GM18517 (cell line): ENCODE data around the gene C2orf72.

ENCODE experiments used
- ATAC-seq: cut with Tn5 transposase; IDR thresholded peaks from one replicate; pipeline ENCODE4 v1.9.1; 2021; ENCODE audit warnings: mild to moderate bottlenecking, moderate library complexity; ENCODE audit not compliant: unreplicated experiment

The C2orf72 gene

DNA sequence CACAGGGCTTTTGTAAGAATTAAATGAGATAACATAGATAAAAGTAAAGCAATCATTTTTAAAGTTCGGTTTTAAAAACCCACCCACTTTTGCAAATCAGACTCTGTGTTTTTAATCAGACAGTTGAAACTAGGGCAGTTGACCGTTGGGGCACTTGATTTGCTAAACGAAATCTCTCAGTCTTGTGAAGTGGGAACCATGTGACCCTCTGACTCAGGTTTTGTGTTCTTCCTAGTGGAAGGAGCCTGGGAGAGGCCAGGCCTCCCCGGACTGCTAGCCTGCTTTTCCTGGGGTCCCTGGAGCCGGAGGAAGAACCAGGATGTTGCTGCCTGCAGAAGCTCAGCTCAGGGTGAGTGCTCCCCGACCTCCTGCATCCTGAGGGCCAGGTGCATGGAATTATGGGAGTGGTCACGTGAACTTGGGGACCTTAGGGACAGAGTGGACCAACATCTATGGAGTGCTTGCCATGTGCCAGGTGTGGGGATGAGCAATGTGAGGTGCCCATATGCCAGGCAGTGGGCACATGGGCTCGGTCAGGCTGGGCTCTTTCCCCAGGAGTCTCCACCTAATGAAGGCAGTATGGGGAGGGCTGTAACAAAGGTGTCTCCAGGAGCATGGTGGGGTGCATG is 3.9 kb downstream of the C2orf72 start:
- no peak for ATAC-seq

GRCh38 chr2:231043796-231044195 is 6.5 kb downstream of the C2orf72 start:
- no peak for ATAC-seq

DNA sequence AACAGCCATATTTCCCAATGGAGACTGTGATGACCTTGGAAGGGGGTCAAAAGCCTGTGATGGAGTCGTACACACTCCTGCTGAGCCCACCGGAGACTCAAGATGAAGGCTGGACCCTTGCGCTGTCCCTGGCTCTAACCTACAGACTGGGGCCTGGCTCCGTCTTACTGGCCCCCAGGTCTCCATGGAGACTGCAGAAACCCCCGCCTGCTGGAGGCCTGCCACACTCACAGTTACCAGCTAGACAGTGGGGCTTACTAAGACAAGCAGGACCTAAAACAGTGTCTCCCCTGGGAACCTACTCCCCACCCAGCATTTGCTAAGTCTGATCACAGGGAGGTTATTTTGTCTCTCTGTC is 9.6 kb downstream of the C2orf72 start:
- ATAC-seq: no peak

GRCh38 chr2:231047274-231047922 is 10.1 kb downstream of the C2orf72 start:
- no peak for ATAC-seq

DNA sequence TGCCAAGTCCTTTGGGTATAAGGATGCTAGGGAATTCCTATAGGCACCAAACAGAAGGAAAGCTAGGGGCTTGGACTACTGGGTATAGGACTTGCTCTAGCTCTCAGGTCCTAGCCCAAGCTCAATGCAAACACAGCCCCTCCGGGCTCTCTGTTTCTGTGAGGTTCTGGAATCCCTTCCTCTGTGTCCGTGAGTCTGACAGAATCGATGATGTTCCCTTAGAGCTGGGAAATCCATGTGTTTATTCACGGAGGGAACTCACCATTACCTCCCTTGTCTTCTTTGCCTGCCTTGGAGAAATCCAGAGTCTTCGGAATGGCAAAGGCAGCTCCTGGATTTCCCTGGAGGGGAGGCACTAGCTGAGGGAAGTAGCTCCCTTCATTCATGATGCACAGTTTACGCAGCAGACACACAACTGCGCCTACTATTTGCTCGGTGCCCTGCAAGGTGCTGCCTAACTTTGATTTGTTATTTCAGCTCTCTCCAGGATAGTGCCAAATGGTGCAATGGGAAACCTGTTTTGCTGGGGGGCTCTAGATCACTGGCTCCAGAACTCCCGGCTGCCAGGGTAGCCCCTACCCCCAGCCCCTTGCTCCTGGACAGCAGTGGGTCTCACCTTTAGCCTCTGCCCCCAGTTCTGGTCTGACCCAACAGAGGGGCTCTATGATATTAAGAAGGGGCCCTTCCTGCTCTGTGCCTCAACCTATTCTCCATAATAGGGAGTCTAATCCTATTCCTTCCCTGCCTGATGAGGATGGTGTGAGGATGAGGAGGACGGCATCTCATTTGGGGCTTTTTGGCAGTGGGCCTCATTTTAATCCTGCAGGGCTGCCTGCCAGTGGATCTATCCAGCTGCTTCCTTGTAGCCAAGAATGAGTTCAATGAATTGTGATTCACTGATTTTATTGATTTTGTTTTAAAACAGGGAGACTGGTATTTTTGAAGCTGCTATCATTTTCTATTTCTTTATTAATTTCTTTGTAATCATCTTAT is 10.9 kb downstream of the C2orf72 start:
- ATAC-seq: no peak

GRCh38 chr2:231049286-231050017 is 12.1 kb downstream of the C2orf72 start:
- no peak for ATAC-seq

GRCh38 chr2:231050018-231050901 is 12.9 kb downstream of the C2orf72 start:
- no peak for ATAC-seq

GRCh38 chr2:231051116-231051515 is 13.8 kb downstream of the C2orf72 start:
- no peak for ATAC-seq

DNA sequence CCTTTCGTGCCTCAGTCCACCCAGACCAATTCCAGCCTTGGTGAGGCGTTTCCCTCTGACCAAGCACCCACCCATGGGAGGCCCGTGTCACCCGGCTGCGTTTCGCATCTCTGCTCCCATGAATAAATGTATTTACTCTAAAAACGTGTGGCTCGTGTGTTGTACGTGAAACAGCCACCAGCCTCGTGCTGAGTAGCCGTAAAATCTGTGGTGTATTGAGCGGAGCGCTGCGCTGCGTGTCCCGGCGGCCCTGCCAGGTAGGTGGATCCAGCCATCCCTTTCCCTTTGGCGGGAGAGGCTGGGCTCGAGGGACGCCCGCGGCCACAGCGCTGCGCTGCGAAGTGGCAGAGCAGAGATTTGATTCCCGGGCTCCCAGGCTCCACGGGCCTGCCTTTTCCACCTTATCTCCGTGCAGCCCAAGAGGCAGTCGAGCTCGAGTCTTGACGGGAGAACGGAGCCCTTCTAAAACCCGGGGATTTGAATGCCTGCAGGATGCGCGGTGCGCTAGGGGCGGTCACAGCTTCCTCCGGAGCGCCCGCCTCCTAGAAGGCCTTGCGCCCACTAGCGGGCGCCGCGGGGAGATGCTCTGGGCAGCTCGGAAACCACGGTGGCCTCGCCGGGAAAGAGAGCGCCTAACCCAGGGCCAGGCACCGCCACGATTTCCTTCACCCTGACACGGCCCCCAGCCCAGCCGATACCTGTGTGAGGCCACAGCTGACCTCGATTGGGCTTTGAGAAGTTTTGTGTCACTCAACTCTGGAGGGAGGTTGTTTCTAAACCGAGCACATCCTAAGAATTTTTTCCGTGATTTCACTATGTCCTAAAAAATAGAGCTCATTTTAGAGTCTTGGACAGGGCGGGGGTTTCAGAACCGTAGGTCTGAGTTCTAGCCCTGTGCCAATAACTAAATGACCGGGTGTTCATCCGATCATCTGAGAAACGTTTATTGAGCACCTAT is 15.4 kb downstream of the C2orf72 start:
- ATAC-seq: peak; percentile 41

- ATAC-seq: no peak
These were observed 16.5 kb downstream of the C2orf72 start for GRCh38 chr2:231053846-231054245.

DNA sequence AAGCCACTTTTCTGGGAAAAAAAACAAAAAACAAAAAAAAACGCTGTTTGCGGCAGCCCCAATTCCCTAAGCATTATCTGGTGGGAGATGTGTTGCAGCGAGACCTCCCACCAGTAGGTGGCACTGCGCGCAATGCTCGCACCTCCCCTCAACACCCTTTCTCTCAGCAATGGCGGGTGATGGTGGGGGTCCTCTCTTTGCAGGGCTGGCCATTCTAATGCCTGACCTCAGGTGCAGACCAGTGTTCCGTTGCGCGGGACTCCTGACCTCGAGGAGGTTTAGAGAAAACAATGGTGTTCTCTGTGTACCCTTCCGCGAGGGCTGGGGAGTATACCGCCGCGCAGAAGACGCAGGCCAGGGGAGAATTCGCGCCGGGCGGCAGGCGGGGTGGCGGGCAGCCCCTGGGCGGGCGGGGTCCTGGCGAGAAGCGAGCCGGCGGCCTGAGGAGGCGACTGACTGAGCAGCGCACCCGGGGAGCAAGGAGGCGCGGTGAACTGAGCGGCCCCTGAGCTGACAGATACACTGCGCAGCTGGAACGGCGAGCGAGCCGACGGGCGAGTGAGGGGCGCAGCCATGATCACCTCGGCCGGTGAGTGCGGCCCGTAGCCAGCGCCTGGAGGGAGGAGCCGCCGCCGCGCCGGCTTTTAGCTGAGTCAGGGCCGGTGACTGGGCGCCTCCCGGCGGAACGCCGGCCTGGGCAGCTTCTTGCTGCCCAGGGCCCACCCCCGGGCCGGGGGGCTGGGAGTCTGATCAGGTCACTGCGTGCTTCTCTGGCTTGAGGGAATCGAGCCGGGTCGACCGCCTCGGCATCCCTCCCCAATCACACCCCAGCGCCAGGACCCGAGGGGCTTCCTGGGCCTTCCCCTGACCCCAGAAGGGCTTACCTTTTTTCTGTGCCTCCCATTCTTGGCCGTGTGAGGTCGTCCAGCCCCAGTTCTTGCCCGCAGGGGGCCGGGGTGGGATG is 19.4 kb downstream of the C2orf72 start, which contains the start of gene PSMD1:
TSS of gene PSMD1 (plus strand) at position 415 of the 964 bp plus-strand sequence. CDS start at position 574, 159 bp downstream.
- peak; percentile 74 for ATAC-seq

- no peak for ATAC-seq
These were observed 20.3 kb downstream of the C2orf72 start for GRCh38 chr2:231057590-231057989.

DNA sequence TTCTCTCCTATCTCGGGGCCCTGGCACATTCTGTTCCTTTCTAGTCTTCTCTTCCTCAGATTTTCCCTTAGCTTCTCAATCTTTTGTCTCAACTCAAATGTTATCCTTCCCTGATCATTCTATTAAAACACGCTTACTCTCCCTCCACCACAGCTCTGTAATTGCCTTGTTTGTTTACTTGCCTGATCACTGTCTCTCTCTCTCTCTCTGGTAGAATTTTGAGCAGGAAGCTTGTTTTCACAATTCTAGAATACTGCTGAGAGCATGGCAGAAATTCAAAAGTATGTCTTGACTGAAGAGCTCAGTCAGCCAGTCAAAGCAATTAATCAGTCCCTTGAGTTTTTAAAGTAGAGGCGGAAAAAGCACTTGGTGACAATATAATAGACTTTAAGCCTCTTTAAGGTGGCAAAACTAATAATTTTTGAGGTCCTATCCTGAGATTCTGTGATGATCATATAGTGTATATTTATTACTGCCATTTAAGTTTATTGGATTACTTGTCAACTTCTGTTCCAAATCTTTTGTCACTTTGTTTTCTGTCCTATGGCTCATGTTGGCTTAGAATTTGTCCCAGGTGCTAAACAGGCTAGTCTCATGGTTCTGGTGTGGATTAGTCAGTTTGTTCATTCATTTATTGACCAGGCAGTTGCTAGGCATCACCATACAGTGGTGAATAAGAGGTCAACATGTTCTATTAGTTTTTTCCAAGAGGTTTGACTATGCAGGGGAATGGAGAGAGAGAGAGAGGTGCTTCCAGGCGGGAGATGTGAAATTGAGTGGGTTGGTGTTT is 21.6 kb downstream of the C2orf72 start:
- ATAC-seq: no peak

DNA sequence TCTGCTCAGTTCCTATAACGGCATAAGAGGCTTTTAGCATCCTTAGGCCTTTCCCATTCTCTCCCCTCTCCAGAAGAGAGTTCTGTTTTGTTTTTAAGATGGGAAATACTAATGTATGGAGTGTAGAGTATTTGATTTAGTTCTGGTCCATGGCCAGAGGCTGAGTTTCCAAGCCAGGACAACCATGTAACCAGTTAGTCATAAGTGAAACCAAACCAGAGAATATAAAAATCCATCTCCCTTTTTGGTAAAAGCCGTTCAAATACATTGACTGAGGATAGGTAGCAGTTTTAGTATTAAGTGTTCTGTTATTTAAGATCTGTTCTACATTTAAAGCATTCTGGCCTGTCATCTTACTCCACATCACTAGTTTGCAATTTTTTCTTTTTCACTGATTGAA is 22.4 kb downstream of the C2orf72 start:
- ATAC-seq: no peak

DNA sequence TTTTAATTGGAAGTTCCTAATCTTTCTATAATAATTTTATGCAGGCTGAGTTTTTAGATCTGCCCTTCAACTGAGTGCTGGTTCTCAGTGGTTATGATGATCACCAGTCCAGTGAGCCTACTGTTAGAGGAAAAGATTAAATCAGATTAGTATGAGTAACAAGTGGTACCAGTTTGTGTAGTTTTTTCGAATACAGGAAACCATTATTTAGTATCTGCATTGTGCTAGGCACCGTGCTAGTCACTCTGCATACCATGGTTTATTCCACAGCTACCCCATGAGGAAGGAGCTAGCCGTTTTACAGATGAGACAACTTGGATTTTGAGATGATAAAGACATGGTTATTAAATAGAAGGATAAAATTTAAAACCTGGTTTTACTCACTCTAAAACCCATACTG is 25.5 kb downstream of the C2orf72 start:
- no peak for ATAC-seq

GRCh38 chr2:231063347-231063746 is 26.0 kb downstream of the C2orf72 start:
- ATAC-seq: no peak

DNA sequence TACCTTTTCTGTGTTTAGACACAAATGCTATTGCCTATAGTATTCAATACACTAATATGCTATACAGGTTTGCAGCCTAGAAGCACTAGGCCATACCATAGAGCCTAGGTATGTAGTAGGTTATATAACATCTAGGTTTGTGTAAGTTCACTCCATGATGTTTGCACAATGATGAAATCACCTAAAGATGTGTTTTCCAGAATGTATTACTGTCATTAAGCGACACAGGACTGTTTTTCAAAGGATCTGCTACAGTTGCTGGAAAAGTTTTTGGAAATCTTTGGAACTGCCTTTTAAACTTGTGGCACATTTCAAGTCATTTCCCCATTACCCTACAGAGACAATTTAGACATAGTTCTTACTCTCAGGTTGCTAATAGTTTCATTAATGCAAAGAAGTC is 28.6 kb downstream of the C2orf72 start:
- no peak for ATAC-seq
